NCI-H187 (cell line): ENCODE data around the gene PCYT2.

Experiments used
- DNase-seq, 2 experiments: peaks; one replicate each; lab custom pipeline; 2025; lab: John Stamatoyannopoulos, UW

PCYT2 gene

GRCh38 chr17:81899514-81900166 is 11.6 kb downstream of the PCYT2 start:
- DNase-seq: no peak

DNA sequence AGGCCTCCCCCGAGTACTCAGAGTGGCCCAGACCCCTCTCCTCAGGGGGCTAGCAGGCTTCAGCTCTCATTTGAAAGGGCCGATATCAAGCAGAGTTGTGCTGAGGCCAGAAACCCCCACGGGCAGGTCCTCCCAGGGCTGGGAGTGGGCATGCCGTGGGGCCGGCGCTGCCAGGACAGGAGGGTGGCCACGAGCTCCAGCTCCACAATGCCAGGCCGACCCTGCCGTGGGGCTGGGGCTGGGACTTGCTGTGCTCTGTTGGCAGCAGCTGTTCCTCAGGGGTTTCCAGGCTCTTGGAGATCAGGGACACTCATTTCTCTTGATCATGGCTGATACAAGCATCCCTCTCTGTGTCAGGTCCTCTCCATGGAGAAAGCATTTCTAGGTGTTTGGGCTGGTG is 12.3 kb downstream of the PCYT2 start:
- no peak for DNase-seq

- DNase-seq: no peak
Observed at GRCh38 chr17:81898029-81898866, 13.0 kb downstream of the PCYT2 start.

- no peak for DNase-seq
Observed at GRCh38 chr17:81895400-81895799, 15.8 kb downstream of the PCYT2 start.

DNA sequence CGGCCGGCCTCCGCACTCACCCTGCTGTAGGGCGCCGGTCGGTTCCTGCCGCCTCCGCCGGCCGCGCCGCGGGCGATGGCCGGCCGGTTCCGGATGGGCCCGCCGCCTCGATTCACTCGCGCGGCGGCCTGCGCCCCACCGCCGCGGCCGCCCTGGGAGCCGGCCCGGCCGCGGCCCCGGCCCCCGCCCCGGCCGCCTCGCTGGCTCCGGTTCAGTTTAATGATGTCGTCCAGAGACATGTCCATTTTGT is 20.0 kb downstream of the PCYT2 start:
- no peak for DNase-seq

- no peak for DNase-seq
Observed at GRCh38 chr17:81890447-81891302, 20.5 kb downstream of the PCYT2 start.

DNA sequence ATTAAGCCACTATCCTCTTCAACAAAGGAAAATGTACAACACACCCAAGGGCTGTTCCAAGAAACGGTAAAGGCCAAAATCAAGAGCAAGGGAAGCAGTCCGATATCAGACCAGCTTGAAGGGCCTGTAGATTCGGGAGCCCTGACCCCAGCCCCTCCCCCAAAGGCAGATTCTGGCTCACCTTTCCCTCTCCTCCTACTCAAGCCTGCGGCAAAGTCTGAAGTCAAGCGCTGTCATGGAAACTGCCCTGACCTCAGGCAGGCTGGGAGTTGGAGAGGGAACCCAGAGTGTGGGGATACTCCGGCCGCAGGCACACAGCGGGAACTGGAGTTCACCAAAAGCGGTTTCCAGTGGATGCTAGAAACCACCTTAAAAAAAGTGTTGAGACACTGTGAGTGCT is 21.6 kb downstream of the PCYT2 start:
- no peak for DNase-seq

DNA sequence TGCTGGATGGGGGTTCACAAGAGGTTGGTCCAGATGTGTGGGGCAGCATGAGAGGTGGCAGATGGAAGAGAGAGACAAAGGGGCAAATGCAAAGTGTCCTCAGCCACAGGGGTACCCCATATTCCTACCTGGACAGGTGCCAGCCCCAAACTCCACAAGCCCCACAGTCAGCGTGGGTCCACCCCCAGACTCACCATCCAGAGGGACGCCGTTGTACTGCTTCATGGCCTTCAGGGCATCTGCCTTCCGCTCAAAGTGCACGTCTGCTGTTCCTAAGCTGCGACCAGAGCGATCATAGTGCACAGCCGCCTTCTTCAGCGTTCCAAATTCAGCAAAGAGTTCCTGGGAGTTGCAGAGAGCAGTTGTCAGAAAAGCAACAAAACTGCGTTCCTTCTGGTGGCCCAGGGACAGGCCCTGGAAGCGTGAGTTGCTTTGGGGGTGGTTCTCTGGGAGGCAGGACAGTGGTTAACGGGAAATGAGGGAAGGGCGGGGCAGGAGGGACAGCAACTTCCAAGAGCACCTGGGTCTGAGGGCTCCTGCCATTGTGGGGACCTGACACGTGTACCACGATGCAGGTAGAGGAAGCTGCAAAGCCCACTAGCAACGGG is 22.1 kb downstream of the PCYT2 start:
- DNase-seq: no peak

DNA sequence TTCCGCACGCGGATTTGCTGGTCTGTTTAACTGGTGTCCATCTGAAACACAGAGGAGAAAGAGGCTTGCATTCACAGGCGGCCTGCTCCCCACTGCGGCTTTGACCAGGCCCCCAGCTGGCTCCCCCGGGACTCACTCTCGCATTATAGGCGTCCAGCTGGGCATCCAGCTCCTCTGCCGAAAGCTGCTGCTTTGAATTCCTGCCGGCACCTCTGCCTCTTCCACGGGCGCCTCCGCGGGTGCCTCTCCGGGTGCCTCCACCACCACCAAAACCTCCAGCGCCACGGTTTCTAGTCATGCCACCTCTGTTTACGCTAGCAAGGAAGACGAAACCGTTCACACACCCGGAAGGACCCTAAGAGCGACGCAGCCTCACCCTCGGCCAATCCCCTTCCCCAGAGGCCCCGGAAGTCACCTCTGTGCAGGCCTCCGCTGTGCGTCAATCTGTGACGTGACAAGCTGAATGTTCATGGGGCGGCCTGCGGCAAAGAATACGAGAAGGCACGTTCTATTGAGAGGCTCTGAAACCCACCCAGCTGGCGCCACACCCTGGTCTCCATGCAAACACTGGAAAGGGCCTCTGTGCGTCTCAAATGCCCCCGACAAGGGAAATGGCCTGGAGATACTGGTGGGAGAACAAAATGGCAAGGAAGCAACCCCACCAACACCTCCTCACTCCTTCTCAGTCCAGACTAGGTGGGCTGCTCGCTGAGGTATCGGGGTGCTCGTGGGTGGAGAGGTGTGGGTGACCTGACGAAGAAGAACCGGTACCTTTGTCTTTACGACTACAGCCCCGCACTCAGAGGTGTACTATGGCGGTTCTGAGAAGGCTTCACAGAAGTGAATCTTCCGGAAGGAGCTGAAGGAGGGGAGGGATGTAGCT is 22.9 kb downstream of the PCYT2 start:
- no peak for DNase-seq

GRCh38 chr17:81885869-81886548 is 25.2 kb downstream of the PCYT2 start:
- DNase-seq: no peak

GRCh38 chr17:81885454-81885853 is 25.7 kb downstream of the PCYT2 start:
- DNase-seq: no peak

DNA sequence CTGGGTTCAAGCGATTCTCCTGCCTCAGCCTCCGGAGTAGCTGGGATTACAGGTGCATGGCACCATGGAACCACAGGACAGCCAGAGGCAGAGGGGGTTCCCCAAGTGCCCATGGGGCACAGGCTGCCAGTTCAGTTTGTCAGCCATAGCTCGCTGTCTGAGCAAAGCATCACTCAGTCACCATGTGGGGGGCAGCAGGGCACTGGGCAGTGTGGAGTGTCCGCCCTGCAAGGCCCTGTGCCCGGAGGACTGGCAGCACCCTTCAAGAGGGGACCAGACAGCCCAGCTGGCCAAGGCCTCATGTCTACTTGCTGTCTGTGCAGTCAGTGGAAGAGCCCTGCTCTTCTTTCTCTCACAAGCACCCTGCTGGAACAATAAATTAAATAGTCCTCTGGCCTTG is 26.2 kb downstream of the PCYT2 start:
- no peak for DNase-seq

DNA sequence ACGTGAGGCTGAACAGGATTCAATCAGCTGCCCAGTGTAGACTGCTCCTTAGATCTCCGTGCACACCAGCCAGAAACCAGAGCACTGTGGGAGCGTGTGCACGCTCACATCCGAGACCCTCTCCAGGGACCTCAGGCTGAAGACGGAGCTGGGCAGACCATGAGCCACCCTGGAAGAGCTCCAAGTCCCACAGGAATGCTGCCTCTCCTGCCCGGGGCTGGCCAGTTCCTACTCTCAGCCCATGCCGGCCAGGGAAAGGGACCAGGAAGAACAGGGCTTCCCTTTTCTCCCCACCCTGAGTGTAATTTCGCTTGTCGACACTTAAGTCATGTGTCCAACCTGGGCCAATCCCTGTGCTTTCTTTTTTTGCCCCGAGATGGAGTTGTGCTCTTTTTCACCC is 26.7 kb downstream of the PCYT2 start:
- no peak for DNase-seq

DNA sequence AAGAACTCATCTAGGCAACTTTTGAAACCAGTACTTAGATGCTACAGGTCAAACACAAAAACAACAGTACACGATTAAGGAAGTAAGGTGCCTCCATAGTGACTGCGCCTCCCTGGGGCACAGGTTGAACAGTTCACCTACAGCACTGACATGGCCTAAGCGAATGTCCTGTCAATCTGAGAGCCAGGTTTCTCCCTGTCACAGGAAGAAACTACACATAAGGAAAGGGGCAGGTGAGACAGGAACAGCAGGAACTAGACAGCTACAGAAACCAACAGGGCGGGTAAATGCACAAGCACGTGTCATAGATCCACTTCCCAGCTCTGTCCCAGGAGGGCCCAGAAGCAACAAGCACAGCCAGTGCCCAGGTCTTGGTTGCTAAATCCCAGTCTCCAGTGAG is 32.1 kb downstream of the PCYT2 start:
- DNase-seq: no peak

DNA sequence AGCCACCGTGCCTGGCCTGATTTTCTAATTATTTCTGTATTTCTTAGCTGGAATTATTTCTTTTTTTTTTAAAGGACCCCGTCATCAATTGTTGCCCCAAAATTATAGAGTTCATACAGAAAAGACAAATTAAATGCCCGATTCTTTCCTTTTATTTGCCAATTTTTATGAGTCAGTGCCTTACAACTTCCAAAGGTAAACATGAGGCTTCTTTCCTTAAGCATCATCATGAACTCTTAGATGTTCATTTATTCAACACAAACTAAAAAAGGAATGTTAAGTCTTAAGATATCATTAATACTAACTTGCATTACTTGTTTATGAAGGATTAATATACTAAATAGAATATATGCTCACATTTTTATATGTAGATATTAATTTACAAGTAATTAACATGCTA is 32.9 kb downstream of the PCYT2 start:
- DNase-seq: no peak

DNA sequence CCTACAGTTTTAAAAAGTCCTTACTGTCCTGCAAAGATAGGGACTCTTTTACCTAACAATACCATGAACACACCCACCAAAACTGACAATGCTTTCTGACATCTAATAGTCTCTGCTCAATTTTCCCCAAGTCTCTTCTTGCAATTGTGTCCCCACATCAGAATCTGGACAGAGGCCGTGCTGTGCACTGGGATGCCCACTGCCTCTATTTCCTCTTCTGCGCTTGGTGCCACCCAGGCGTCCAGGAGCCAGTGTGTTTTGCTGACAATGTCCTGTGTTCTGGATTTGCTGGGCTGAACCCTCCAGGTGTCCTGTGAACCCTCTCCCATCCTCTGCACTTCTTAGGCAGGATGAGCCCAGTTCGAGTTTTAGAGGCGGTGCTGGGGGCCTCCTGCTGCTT is 33.6 kb downstream of the PCYT2 start:
- DNase-seq: no peak

GRCh38 chr17:81871387-81872230 is 39.6 kb downstream of the PCYT2 start:
- DNase-seq: peak; percentile 70 to 83

DNA sequence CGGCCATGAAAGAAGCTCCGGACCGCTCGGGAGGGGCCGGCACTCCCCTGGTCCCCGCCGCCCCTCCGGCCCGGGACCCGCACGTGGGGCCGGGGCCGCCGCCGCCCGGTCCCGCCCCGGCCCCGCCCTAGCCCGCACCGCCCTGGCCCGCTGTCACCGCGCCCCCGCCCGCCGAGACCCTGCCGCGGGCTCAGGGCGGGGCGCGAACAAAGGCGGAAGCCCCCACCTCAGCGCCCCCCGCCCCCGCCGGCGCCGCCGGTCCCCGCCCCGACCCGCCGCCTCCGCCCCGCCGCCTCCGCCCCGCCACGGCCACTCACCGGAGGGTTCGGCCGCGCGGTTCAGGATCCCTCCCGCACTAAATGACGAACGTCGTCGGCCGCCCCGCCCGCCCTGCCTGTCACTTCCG is 40.2 kb downstream of the PCYT2 start, which contains the start of gene ARHGDIA:
Gene ARHGDIA, minus strand, starts transcription at position 357 of the 406 bp plus-strand sequence. CDS start 1,407 bp downstream, outside the sequence.
- no peak for DNase-seq

GRCh38 chr17:81870131-81870980 is 40.8 kb downstream of the PCYT2 start:
- DNase-seq: no peak
